Endothelial cell of umbilical vein (primary cell): ENCODE data around the gene CAMSAP1. TPM values are rescaled to one million over a fixed set of nuclear protein-coding genes. Genes with fewer than 3 reads are reported as not detected.

Experiments used
- BruUV-seq: library from RNA; stranded (reverse); fragments of 400-500 nt; replicated peaks from 2 replicates; lab custom pipeline; 2021; lab: Mats Ljungman, UMichigan
- CTCF ChIA-PET: fragments of 300-600, 350-600 bp; sonication (Branson Sonifier 250); formaldehyde crosslinking; loops from one replicate; lab custom pipeline; 2021; ENCODE audit warnings: antibody characterized with exemption, inconsistent platforms; lab: Charles Lee
- POLR2A ChIA-PET: fragments of 300-600, 350-600 bp; sonication (Branson Sonifier 250); formaldehyde crosslinking; loops from one replicate; lab custom pipeline; 2021; ENCODE audit warnings: antibody characterized with exemption, inconsistent platforms; lab: Charles Lee
- DNase-seq: peaks from one replicate; pipeline ENCODE4 v3.0.0-alpha.2; 2011; ENCODE audit warnings: low read depth, low spot score
- FAIRE-seq: peaks from 2 replicates; lab custom pipeline; 2011; peaks lifted over from hg19 to GRCh38; lab: Jason Lieb, UNC
- H2AFZ ChIP-seq: 2 replicates; pipeline ENCODE4 v1.6.0; 2012; ENCODE audit warnings: low read depth, low read length, control low read depth, inconsistent platforms
- H3K27ac ChIP-seq: 2 replicates; pipeline ENCODE4 v1.5.1; 2011; ENCODE audit warnings: low read depth, mild to moderate bottlenecking, control low read depth, low read length, moderate library complexity; ENCODE audit not compliant: insufficient read depth
- H3K27me3 ChIP-seq, 2 experiments: 2 replicates each; pipeline versions ENCODE4 v1.6.0 to v1.6.1; 2011; ENCODE audit warnings: low read length in 2 of 2, mixed read lengths in 1 of 2; ENCODE audit not compliant: control insufficient read depth in 2 of 2, insufficient read depth in 2 of 2
- H3K36me3 ChIP-seq, 2 experiments: 2 replicates in 1 of 2; 3 replicates in 1 of 2; pipeline ENCODE4 v1.5.1; 2011; ENCODE audit warnings: low read length in 2 of 2, mild to moderate bottlenecking in 1 of 2, moderate library complexity in 1 of 2; ENCODE audit not compliant: control insufficient read depth in 2 of 2, insufficient read depth in 2 of 2; ENCODE audit errors: extremely low read depth in 1 of 2
- H3K4me1 ChIP-seq: 3 replicates; pipeline ENCODE4 v1.5.1; 2011; ENCODE audit warnings: mild to moderate bottlenecking, low read length; ENCODE audit not compliant: control insufficient read depth, insufficient read depth; ENCODE audit errors: extremely low read depth
- H3K4me2 ChIP-seq: 2 replicates; pipeline ENCODE4 v1.6.1; 2011; ENCODE audit warnings: low read length, control low read depth, mixed read lengths; ENCODE audit not compliant: insufficient read depth
- H3K4me3 ChIP-seq, 3 experiments: fragments of 200-600 bp in 1 of 3; sonication (generic), shearing (Covaris generic) in 1 of 3; replicated peaks in 1 of 3; 2 replicates each; pipeline ENCODE4 v1.5.1; 2011 to 2016; ENCODE audit warnings: control low read depth in 3 of 3, low read length in 3 of 3, mild to moderate bottlenecking in 2 of 3, inconsistent platforms in 1 of 3, low read depth in 1 of 3, moderate library complexity in 1 of 3; ENCODE audit not compliant: insufficient read depth in 1 of 3
- H3K79me2 ChIP-seq: 2 replicates; pipeline ENCODE4 v1.6.0; 2012; ENCODE audit warnings: low read length, inconsistent platforms; ENCODE audit not compliant: control insufficient read depth, insufficient read depth
- H3K9ac ChIP-seq: replicated peaks from 2 replicates; pipeline ENCODE3; 2011; ENCODE audit warnings: low read length, control low read depth; ENCODE audit not compliant: insufficient read depth; ENCODE audit errors: extremely low read depth
- H3K9me1 ChIP-seq: replicated peaks from 3 replicates; pipeline ENCODE4 v1.6.0; 2011; ENCODE audit warnings: mild to moderate bottlenecking, low read length; ENCODE audit not compliant: control insufficient read depth, insufficient read depth; ENCODE audit errors: extremely low read depth
- H3K9me3 ChIP-seq: replicated peaks from 2 replicates; pipeline ENCODE4 v1.5.1; 2012; ENCODE audit warnings: low read length, inconsistent platforms; ENCODE audit not compliant: control insufficient read depth, insufficient read depth
- H4K20me1 ChIP-seq: replicated peaks from 2 replicates; pipeline ENCODE3; 2011; ENCODE audit warnings: mild to moderate bottlenecking, low read length; ENCODE audit not compliant: control insufficient read depth, insufficient read depth; ENCODE audit errors: extremely low read depth
- EZH2 ChIP-seq: IDR thresholded peaks from 2 replicates; pipeline ENCODE4 v1.6.1; 2012; ENCODE audit warnings: borderline replicate concordance, low read depth, mild to moderate bottlenecking, moderate library complexity, low read length, inconsistent platforms; ENCODE audit not compliant: severe bottlenecking
- FOS ChIP-seq: IDR thresholded peaks from 2 replicates; pipeline ENCODE4 v1.6.1; 2011; ENCODE audit warnings: mild to moderate bottlenecking, low read length, moderate library complexity, borderline replicate concordance; ENCODE audit not compliant: insufficient read depth
- MYC ChIP-seq: IDR thresholded peaks from one replicate; pipeline ENCODE4 v1.6.1; 2011; ENCODE audit warnings: mild to moderate bottlenecking, low read depth, low read length
- POLR2A ChIP-seq: IDR thresholded peaks from 2 replicates; pipeline ENCODE4 v1.6.1; 2012; ENCODE audit warnings: low read depth, mild to moderate bottlenecking, control low read depth, low read length
- POLR2AphosphoS5 ChIP-seq: IDR thresholded peaks from 2 replicates; pipeline ENCODE4 v1.6.1; 2012; ENCODE audit warnings: low read depth, mild to moderate bottlenecking, control low read depth, low read length, moderate library complexity; ENCODE audit not compliant: insufficient read depth
- dilution Hi-C: fragments of 300-500 bp; cut with MboI; formaldehyde crosslinking; loops from one replicate; pipeline ENCODE4 v1.15.0; 2019; ENCODE audit warnings: low sequenced_read_pairs; ENCODE audit not compliant: extremely low pct_ligation_motif_present
- intact Hi-C: fragments of 100-400 bp; cut with micrococcal nuclease; formaldehyde crosslinking; loops from one replicate; pipeline ENCODE4 v1.10.0; 2022
- polyA plus RNA-seq, 4 experiments: library from polyadenylated mRNA; depleted of rRNA in 3 of 4; stranded (reverse) in 3 of 4; unstranded in 1 of 4; fragments of >200 nt; gene quantifications; 2 replicates each; pipeline versions ENCODE4 v1.2.1 to v1.2.3, GENCODE V29; 2011 to 2012; ENCODE audit warnings: missing spikeins in 1 of 4
- total RNA-seq: library from RNA; stranded (reverse); gene quantifications from 2 replicates; pipeline ENCODE4 v1.2.3, GENCODE V29; 2021
- TF ChIP-seq, protein P1 (sequence below), 2 donors: IDR thresholded peaks; 1 replicate in 1 of 2; 2 replicates in 1 of 2; pipeline ENCODE4 v1.5.1; 2011; ENCODE audit warnings: low read length in 2 of 2, mild to moderate bottlenecking in 2 of 2, moderate library complexity in 2 of 2, control low read depth in 1 of 2, inconsistent platforms in 1 of 2, low read depth in 1 of 2; ENCODE audit not compliant: insufficient read depth in 1 of 2; ENCODE audit errors: extremely low read depth in 1 of 2

CAMSAP1 gene
- total and polyA plus RNA-seq, 2 donors (not counting 3 experiments of a cell fraction or from before 2014, with no cell fraction given) = 8.1 to 25.5 TPM

DNA sequence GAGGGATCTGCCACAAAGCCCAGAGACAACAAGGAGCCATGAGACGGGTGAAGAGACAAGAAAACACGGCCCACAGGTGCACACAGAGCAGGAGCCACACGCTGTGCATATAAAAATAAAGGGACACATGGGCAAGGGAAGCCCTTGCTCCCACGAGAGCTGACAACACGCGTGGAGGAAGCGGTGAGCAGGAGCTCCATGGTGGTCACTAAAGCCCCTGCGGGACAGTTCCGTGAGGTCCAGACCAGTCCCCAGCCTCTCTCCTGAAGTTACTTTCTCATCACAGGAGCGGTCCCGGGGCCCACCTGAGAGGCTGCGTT lies 90.7 kb downstream of the CAMSAP1 start:
- Histone ChIP-seq H3K9me1 (no peaks in the 10 kb centered on the region), H3K9ac (no peak overlapping the region), H2AFZ (no peak overlapping the region), H3K79me2 (no peaks in the 10 kb centered on the region), H3K27me3 (no peaks in the 10 kb centered on the region), H3K4me1 (no peaks in the 10 kb centered on the region), H3K4me2 (no peak overlapping the region), H4K20me1 (no peaks in the 10 kb centered on the region), H3K27ac (no peak overlapping the region), H3K36me3 (peaks cover 27 to 53% of the 10 kb centered on the region in 2 experiments), H3K4me3 (no peak overlapping the region), H3K9me3 (no peaks in the 10 kb centered on the region)
- TF ChIP-seq MYC (no peak), POLR2AphosphoS5 (no peak)
- BruUV-seq = no TSS peak
- POLR2A ChIA-PET = no interaction called here
- intact Hi-C loops (no loop called here), dilution Hi-C loops (no loop called here)
- FAIRE-seq = no peak
- CTCF ChIA-PET = no interaction called here
- no peak for DNase-seq

- FAIRE-seq = no peak
- Histone ChIP-seq H3K9ac (no peak overlapping the region), H3K27ac (no peak overlapping the region), H3K4me3 (no peak overlapping the region), H2AFZ (no peak overlapping the region), H4K20me1 (no peaks in the 10 kb centered on the region), H3K4me2 (no peak overlapping the region), H3K27me3 (no peaks in the 10 kb centered on the region), H3K79me2 (no peaks in the 10 kb centered on the region), H3K36me3 (peaks cover 27 to 55% of the 10 kb centered on the region in 2 experiments), H3K4me1 (no peaks in the 10 kb centered on the region), H3K9me1 (no peaks in the 10 kb centered on the region), H3K9me3 (no peaks in the 10 kb centered on the region)
- ChIA-PET CTCF (no interaction called here), POLR2A (no interaction called here)
- no TSS peak for BruUV-seq
- dilution Hi-C loops (no loop called here), intact Hi-C loops (no loop called here)
- TF ChIP-seq, protein P1, sequence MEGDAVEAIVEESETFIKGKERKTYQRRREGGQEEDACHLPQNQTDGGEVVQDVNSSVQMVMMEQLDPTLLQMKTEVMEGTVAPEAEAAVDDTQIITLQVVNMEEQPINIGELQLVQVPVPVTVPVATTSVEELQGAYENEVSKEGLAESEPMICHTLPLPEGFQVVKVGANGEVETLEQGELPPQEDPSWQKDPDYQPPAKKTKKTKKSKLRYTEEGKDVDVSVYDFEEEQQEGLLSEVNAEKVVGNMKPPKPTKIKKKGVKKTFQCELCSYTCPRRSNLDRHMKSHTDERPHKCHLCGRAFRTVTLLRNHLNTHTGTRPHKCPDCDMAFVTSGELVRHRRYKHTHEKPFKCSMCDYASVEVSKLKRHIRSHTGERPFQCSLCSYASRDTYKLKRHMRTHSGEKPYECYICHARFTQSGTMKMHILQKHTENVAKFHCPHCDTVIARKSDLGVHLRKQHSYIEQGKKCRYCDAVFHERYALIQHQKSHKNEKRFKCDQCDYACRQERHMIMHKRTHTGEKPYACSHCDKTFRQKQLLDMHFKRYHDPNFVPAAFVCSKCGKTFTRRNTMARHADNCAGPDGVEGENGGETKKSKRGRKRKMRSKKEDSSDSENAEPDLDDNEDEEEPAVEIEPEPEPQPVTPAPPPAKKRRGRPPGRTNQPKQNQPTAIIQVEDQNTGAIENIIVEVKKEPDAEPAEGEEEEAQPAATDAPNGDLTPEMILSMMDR (IDR thresholded peaks at IDR 0.05; ENCODE audit: extremely low read depth in 1 of 2, insufficient read depth in 1 of 2, low read depth in 1 of 2, low read length in 2 of 2) = no peak
- TF ChIP-seq EZH2 (no peak), POLR2A (no peak), FOS (no peak)
- no peak for DNase-seq
These were observed 91.3 kb downstream of the CAMSAP1 start for GRCh38 chr9:135815830-135816650.
